ENCODE results near the gene FAM50A. TPM values are rescaled to one million over a fixed set of nuclear protein-coding genes. Genes with fewer than 3 reads are reported as not detected.

FAM50A gene
- total RNA-seq, 4 donors from 2014 or later, result 37.3 to 104 (median 78.3) TPM

- TF ChIP-seq CTCF (IDR thresholded peaks at IDR 0.05; ENCODE audit: low read depth), result no peak
Measured at GRCh38 chrX:154473683-154474082, 29.7 kb downstream of the FAM50A start.

GRCh38 chrX:154476821-154477220, 32.9 kb downstream of the FAM50A start:
- TF ChIP-seq CTCF (IDR thresholded peaks at IDR 0.05; ENCODE audit: low read depth), result no peak

- TF ChIP-seq CTCF (IDR thresholded peaks at IDR 0.05; ENCODE audit: low read depth), result no peak
Measured at GRCh38 chrX:154477891-154478477, 34.0 kb downstream of the FAM50A start.

GRCh38 chrX:154478728-154479622, 35.0 kb downstream of the FAM50A start, which contains the start of gene LAGE3:
TSS of gene LAGE3 (minus strand) at chrX:154479281. CDS start at chrX:154478915, 366 bp downstream.
- no peak for TF ChIP-seq CTCF (IDR thresholded peaks at IDR 0.05; ENCODE audit: low read depth)

- no peak for TF ChIP-seq CTCF (IDR thresholded peaks at IDR 0.05; ENCODE audit: low read depth)
Measured at GRCh38 chrX:154481195-154481594, 37.3 kb downstream of the FAM50A start.

- no peak for TF ChIP-seq CTCF (IDR thresholded peaks at IDR 0.05; ENCODE audit: low read depth)
Measured at GRCh38 chrX:154481911-154482601, 38.1 kb downstream of the FAM50A start.

- TF ChIP-seq CTCF (IDR thresholded peaks at IDR 0.05; ENCODE audit: low read depth), result no peak
Measured at GRCh38 chrX:154482786-154483185, 38.8 kb downstream of the FAM50A start.
